H9 (cell line): ENCODE measurements around the gene ST8SIA6. TPM values are rescaled to one million over a fixed set of nuclear protein-coding genes. Genes with fewer than 3 reads are reported as not detected.

ENCODE experiments used
- DNase-seq: peaks from one replicate; pipeline ENCODE4 v3.0.0-alpha.2; 2017
- H2AFZ ChIP-seq: one replicate; pipeline ENCODE4 v1.6.1; 2013; ENCODE audit warnings: mild to moderate bottlenecking, low read length, control low read depth, moderate library complexity
- H2AK5ac ChIP-seq: 2 replicates; pipeline ENCODE4 v1.6.1; 2013; ENCODE audit warnings: low read length, control low read depth, mixed read lengths; ENCODE audit not compliant: insufficient read length
- H2BK120ac ChIP-seq: one replicate; pipeline ENCODE4 v1.6.1; 2013; ENCODE audit warnings: low read depth, mild to moderate bottlenecking, low read length, control low read depth, inconsistent platforms; ENCODE audit not compliant: poor library complexity, severe bottlenecking
- H2BK12ac ChIP-seq: 2 replicates; pipeline ENCODE4 v1.6.1; 2013; ENCODE audit warnings: low read length, control low read depth, mixed read lengths, low read depth; ENCODE audit not compliant: insufficient read length
- H2BK15ac ChIP-seq: 2 replicates; pipeline ENCODE4 v1.6.1; 2013; ENCODE audit warnings: low read depth, low read length, control low read depth
- H2BK20ac ChIP-seq: one replicate; pipeline ENCODE4 v1.6.1; 2013; ENCODE audit warnings: low read depth, mild to moderate bottlenecking, low read length, control low read depth, inconsistent platforms; ENCODE audit not compliant: poor library complexity, severe bottlenecking
- H2BK5ac ChIP-seq: 2 replicates; pipeline ENCODE4 v1.6.1; 2013; ENCODE audit warnings: low read length, control low read depth, mixed read lengths; ENCODE audit not compliant: insufficient read length
- H3K14ac ChIP-seq: 2 replicates; pipeline ENCODE4 v1.6.1; 2013; ENCODE audit warnings: low read length, control low read depth; ENCODE audit not compliant: insufficient read depth
- H3K18ac ChIP-seq: 2 replicates; pipeline ENCODE4 v1.6.1; 2013; ENCODE audit warnings: low read depth, mild to moderate bottlenecking, mixed read lengths, low read length, control low read depth; ENCODE audit not compliant: insufficient read length
- H3K23ac ChIP-seq: 2 replicates; pipeline ENCODE4 v1.6.1; 2013; ENCODE audit warnings: low read length, control low read depth, mixed read lengths, low read depth; ENCODE audit not compliant: insufficient read length
- H3K23me2 ChIP-seq: 2 replicates; pipeline ENCODE4 v1.6.1; 2013; ENCODE audit warnings: low read depth, mild to moderate bottlenecking, mixed read lengths, low read length, control low read depth; ENCODE audit not compliant: insufficient read length, poor library complexity, severe bottlenecking
- H3K27ac ChIP-seq: 2 replicates; pipeline ENCODE4 v1.5.1; 2013; ENCODE audit warnings: low read length, control low read depth, mixed read lengths, low read depth; ENCODE audit not compliant: insufficient read length
- H3K27me3 ChIP-seq: 2 replicates; pipeline ENCODE4 v1.6.1; 2013; ENCODE audit warnings: low read length, control low read depth, inconsistent platforms; ENCODE audit not compliant: insufficient read depth
- H3K4ac ChIP-seq: 2 replicates; pipeline ENCODE4 v1.6.1; 2013; ENCODE audit warnings: low read depth, mild to moderate bottlenecking, control low read depth, inconsistent platforms, low read length, moderate library complexity
- H3K4me1 ChIP-seq: 2 replicates; pipeline ENCODE4 v1.6.1; 2013; ENCODE audit warnings: low read length, control low read depth, inconsistent platforms; ENCODE audit not compliant: insufficient read depth
- H3K4me2 ChIP-seq: 2 replicates; pipeline ENCODE4 v1.6.1; 2013; ENCODE audit warnings: low read length, control low read depth, mixed read lengths; ENCODE audit not compliant: insufficient read length, insufficient read depth
- H3K56ac ChIP-seq: 2 replicates; pipeline ENCODE4 v1.6.1; 2013; ENCODE audit warnings: low read depth, mild to moderate bottlenecking, mixed read lengths, low read length, control low read depth; ENCODE audit not compliant: insufficient read length
- H3K79me1 ChIP-seq: 2 replicates; pipeline ENCODE4 v1.6.1; 2013; ENCODE audit warnings: low read depth, mild to moderate bottlenecking, moderate library complexity, low read length, control low read depth, inconsistent platforms; ENCODE audit not compliant: insufficient read depth, poor library complexity, severe bottlenecking
- H3K79me2 ChIP-seq: 2 replicates; pipeline ENCODE4 v1.6.1; 2013; ENCODE audit warnings: low read length, control low read depth, inconsistent platforms; ENCODE audit not compliant: insufficient read depth
- H3K9ac ChIP-seq: 2 replicates; pipeline ENCODE4 v1.6.1; 2013; ENCODE audit warnings: low read length, control low read depth, mixed read lengths; ENCODE audit not compliant: insufficient read length; ENCODE audit errors: extremely low read depth
- H3K9me3 ChIP-seq: one replicate; pipeline ENCODE4 v1.6.1; 2013; ENCODE audit warnings: low read depth, low read length, inconsistent platforms; ENCODE audit not compliant: control insufficient read depth
- H3T11ph ChIP-seq: one replicate; pipeline ENCODE4 v1.6.1; 2013; ENCODE audit warnings: mild to moderate bottlenecking, low read length, control low read depth, inconsistent platforms
- H4K20me1 ChIP-seq: one replicate; pipeline ENCODE4 v1.6.1; 2013; ENCODE audit not compliant: control insufficient read depth, insufficient read length, insufficient read depth
- H4K5ac ChIP-seq: 2 replicates; pipeline ENCODE4 v1.6.1; 2013; ENCODE audit warnings: low read depth, mild to moderate bottlenecking, mixed read lengths, low read length, control low read depth; ENCODE audit not compliant: insufficient read length
- H4K8ac ChIP-seq: replicated peaks from 2 replicates; pipeline ENCODE4 v1.6.1; 2013; ENCODE audit warnings: low read length, control low read depth, mixed read lengths, low read depth; ENCODE audit not compliant: insufficient read length
- H4K91ac ChIP-seq: 2 replicates; pipeline ENCODE4 v1.6.1; 2013; ENCODE audit warnings: low read depth, mild to moderate bottlenecking, moderate library complexity, mixed read lengths, low read length, control low read depth; ENCODE audit not compliant: insufficient read length
- H3K27ac Mint-ChIP-seq, 3 experiments: 2 replicates in 2 of 3; 3 replicates in 1 of 3; pipeline ENCODE4 v1.8.0; 2020 to 2021; ENCODE audit warnings: mixed read lengths in 3 of 3, mild to moderate bottlenecking in 1 of 3, moderate library complexity in 1 of 3
- H3K27me3 Mint-ChIP-seq: 2 replicates; pipeline ENCODE4 v1.8.0; 2021; ENCODE audit warnings: low read depth, mild to moderate bottlenecking, moderate library complexity, mixed read lengths
- H3K36me3 Mint-ChIP-seq, 3 experiments: 2 replicates in 2 of 3; 3 replicates in 1 of 3; pipeline ENCODE4 v1.8.0; 2020 to 2021; ENCODE audit warnings: low read depth in 3 of 3, mixed read lengths in 3 of 3; ENCODE audit not compliant: insufficient read depth in 1 of 3
- H3K4me1 Mint-ChIP-seq, 2 experiments: 2 replicates each; pipeline ENCODE4 v1.8.0; 2020; ENCODE audit warnings: mixed read lengths in 2 of 2
- H3K4me3 Mint-ChIP-seq, 2 experiments: 2 replicates in 1 of 2; 3 replicates in 1 of 2; pipeline ENCODE4 v1.8.0; 2020 to 2021; ENCODE audit warnings: mild to moderate bottlenecking in 2 of 2, mixed read lengths in 2 of 2, moderate library complexity in 1 of 2
- H3K9me3 Mint-ChIP-seq, 2 experiments: 2 replicates in 1 of 2; 3 replicates in 1 of 2; pipeline ENCODE4 v1.8.0; 2020; ENCODE audit warnings: mild to moderate bottlenecking in 2 of 2, mixed read lengths in 2 of 2, moderate library complexity in 1 of 2
- WGBS: extraction: QIAGEN DNeasy Blood & Tissue Kit; methylation state at CpG from one replicate; pipeline ENCODE4 v1.1.7; 2013; ENCODE audit warnings: missing lambda C conversion rate, low lambda C conversion rate, mixed read lengths; ENCODE audit not compliant: insufficient read length; ENCODE audit errors: extremely low coverage; 5-methylcytosine and 5-hydroxymethylcytosine counted together
- total RNA-seq: library from RNA; stranded (reverse); gene quantifications from 2 replicates; pipeline ENCODE4 v1.2.1, GENCODE V29; 2021
- TF ChIP-seq, protein P1 (sequence below): fragments of 200-600 bp; sonication (generic); conservative IDR thresholded peaks from 3 replicates; pipeline ENCODE4 v1.8.0; 2021; ENCODE audit warnings: antibody characterized with exemption, mild to moderate bottlenecking

ST8SIA6 gene
- total RNA-seq, 1 experiment from 2014 or later: 0.37 TPM

DNA sequence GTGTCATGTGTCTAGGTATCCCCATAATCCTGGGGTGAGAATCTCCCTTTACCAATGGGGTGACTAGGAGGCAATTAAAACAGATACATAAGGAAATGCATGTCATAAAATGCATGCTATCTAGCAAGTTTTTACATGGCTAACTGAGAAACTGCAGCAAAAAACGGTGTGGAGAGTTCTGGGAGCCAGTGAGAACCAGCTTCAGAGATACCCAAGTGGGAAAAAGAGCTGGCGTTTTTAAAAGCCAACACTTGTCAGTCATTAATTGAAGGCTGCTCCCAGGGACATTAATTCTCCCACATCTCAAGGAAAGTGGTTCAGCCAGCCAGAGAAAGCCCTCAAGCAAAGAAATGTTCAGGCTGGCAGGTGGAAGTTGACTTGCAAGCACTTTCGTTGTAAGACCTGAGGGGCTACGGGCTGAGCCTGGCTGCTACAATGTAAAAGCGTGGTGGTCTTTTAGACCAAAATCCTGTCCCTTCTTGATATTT is 28.1 kb downstream of the ST8SIA6 start:
- Histone ChIP-seq H2BK15ac (no peak overlapping the region), H3T11ph (no peak overlapping the region), H3K23me2 (no peaks in the 10 kb centered on the region), H3K14ac (no peak overlapping the region), H4K8ac (no peak overlapping the region), H4K91ac (no peak overlapping the region), H2BK12ac (no peak overlapping the region), H2BK5ac (no peak overlapping the region), H2BK20ac (no peak overlapping the region), H3K23ac (no peak overlapping the region), H2AK5ac (no peak overlapping the region), H2BK120ac (no peak overlapping the region), H3K4me2 (no peak overlapping the region), H3K27me3 (no peaks in the 10 kb centered on the region), H3K79me2 (no peaks in the 10 kb centered on the region), H3K27ac (no peak overlapping the region), H3K4ac (no peak overlapping the region), H4K5ac (no peak overlapping the region), H2AFZ (no peak overlapping the region), H3K18ac (no peak overlapping the region), H3K4me1 (0 out of 2 replicates have a peak, but pooled peaks cover 3% of the 10 kb centered on the region), H3K9me3 (no peaks in the 10 kb centered on the region), H3K9ac (no peak overlapping the region), H3K79me1 (no peaks in the 10 kb centered on the region), H3K56ac (no peak overlapping the region), H4K20me1 (no peaks in the 10 kb centered on the region)
- Mint-ChIP-seq H3K27ac (no peak overlapping the region; a peak in 1 of 7 replicates), H3K36me3 (no peaks in the 10 kb centered on the region), H3K27me3 (no peaks in the 10 kb centered on the region; the same call in 1 of the 2 replicates), H3K9me3 (no peaks in the 10 kb centered on the region), H3K4me3 (no peak overlapping the region), H3K4me1 (peaks cover 15 to 16% of the 10 kb centered on the region in 2 experiments)
- TF ChIP-seq, protein P1, sequence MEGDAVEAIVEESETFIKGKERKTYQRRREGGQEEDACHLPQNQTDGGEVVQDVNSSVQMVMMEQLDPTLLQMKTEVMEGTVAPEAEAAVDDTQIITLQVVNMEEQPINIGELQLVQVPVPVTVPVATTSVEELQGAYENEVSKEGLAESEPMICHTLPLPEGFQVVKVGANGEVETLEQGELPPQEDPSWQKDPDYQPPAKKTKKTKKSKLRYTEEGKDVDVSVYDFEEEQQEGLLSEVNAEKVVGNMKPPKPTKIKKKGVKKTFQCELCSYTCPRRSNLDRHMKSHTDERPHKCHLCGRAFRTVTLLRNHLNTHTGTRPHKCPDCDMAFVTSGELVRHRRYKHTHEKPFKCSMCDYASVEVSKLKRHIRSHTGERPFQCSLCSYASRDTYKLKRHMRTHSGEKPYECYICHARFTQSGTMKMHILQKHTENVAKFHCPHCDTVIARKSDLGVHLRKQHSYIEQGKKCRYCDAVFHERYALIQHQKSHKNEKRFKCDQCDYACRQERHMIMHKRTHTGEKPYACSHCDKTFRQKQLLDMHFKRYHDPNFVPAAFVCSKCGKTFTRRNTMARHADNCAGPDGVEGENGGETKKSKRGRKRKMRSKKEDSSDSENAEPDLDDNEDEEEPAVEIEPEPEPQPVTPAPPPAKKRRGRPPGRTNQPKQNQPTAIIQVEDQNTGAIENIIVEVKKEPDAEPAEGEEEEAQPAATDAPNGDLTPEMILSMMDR: no peak
- WGBS: no CpG with 5 or more reads among the region's 5 CpGs
- no peak for DNase-seq
